HepG2 (cell line): ENCODE results near the gene TAMALIN. TPM values are rescaled to one million over a fixed set of nuclear protein-coding genes. Genes with fewer than 3 reads are reported as not detected.

Experiments
- ATAC-seq: fragments of 200-7000 bp; cut with Tn5 transposase; 3 replicates; pipeline ENCODE4 v1.9.1; 2020; ENCODE audit warnings: mild to moderate bottlenecking, moderate library complexity
- BruUV-seq: library from RNA; stranded (reverse); fragments of 400-500 nt; replicated peaks from 2 replicates; lab custom pipeline; 2021; lab: Mats Ljungman, UMichigan
- CTCF ChIA-PET: fragments of 300-600 bp; formaldehyde crosslinking; extraction: SDS; loops from one replicate; lab custom pipeline; 2021; ENCODE audit warnings: low total read pairs, inconsistent platforms, low intra/inter-chr PET ratio; lab: Yijun Ruan, JAX
- POLR2A ChIA-PET: fragments of 350-600 bp; sonication (Branson Sonifier 250); formaldehyde crosslinking; loops from one replicate; lab custom pipeline; 2020; ENCODE audit warnings: antibody characterized with exemption, inconsistent platforms; lab: Yijun Ruan, JAX
- DNase-seq: peaks from one replicate; pipeline ENCODE4 v3.0.0-alpha.2; 2015; ENCODE audit warnings: low spot score
- FAIRE-seq: peaks from 3 replicates; lab custom pipeline; 2011; peaks lifted over from hg19 to GRCh38; lab: Jason Lieb, UNC
- H2AFZ ChIP-seq: one replicate; pipeline ENCODE4 v1.6.1; 2011; ENCODE audit warnings: low read length, inconsistent platforms
- H3K27ac ChIP-seq: fragments of 300-600 bp; 3 replicates; pipeline ENCODE4 v1.8.0; 2011; ENCODE audit warnings: mixed run types, mild to moderate bottlenecking, mixed read lengths, low read length, inconsistent platforms; ENCODE audit not compliant: insufficient read depth; ENCODE audit errors: extremely low read length
- H3K27me3 ChIP-seq, 2 experiments: fragments of 200-600 bp in 1 of 2; 2 replicates in 1 of 2; 3 replicates in 1 of 2; pipeline versions ENCODE4 v1.6.0 to v1.8.0; 2011; ENCODE audit warnings: low read length in 2 of 2, mild to moderate bottlenecking in 2 of 2, moderate library complexity in 2 of 2, inconsistent platforms in 1 of 2; ENCODE audit not compliant: insufficient read depth in 2 of 2, control insufficient read depth in 1 of 2
- H3K36me3 ChIP-seq, 2 experiments: fragments of 200-600 bp in 1 of 2; replicated peaks in 1 of 2; 2 replicates in 1 of 2; 3 replicates in 1 of 2; pipeline versions ENCODE4 v1.5.1 to v1.8.0; 2011; ENCODE audit warnings: low read length in 2 of 2, inconsistent platforms in 1 of 2; ENCODE audit not compliant: insufficient read depth in 2 of 2, control insufficient read depth in 1 of 2
- H3K4me1 ChIP-seq: 2 replicates; pipeline ENCODE4 v1.5.1; 2012; ENCODE audit warnings: low read length, inconsistent platforms; ENCODE audit not compliant: insufficient read depth
- H3K4me2 ChIP-seq: 2 replicates; pipeline ENCODE4 v1.6.0; 2011; ENCODE audit warnings: low read depth, low read length, inconsistent platforms
- H3K4me3 ChIP-seq, 3 experiments: fragments of 200-600 bp in 1 of 3; sonication (generic), shearing (Covaris generic) in 1 of 3; replicated peaks in 1 of 3; 2 replicates each; pipeline ENCODE4 v1.5.1; 2011 to 2016; ENCODE audit warnings: low read length in 3 of 3, inconsistent platforms in 2 of 3, low read depth in 2 of 3, mild to moderate bottlenecking in 2 of 3, control low read depth in 1 of 3, mixed read lengths in 1 of 3; ENCODE audit not compliant: insufficient read depth in 1 of 3
- H3K79me2 ChIP-seq: one replicate; pipeline ENCODE4 v1.6.1; 2011; ENCODE audit warnings: low read length, inconsistent platforms; ENCODE audit not compliant: insufficient read depth
- H3K9ac ChIP-seq: 2 replicates; pipeline ENCODE4 v1.6.0; 2011; ENCODE audit warnings: mild to moderate bottlenecking, low read depth, low read length, inconsistent platforms; ENCODE audit not compliant: insufficient read depth
- H3K9me3 ChIP-seq: 2 replicates; pipeline ENCODE4 v1.5.1; 2012; ENCODE audit warnings: mild to moderate bottlenecking, low read length
- H4K20me1 ChIP-seq: 2 replicates; pipeline ENCODE4 v1.6.0; 2011; ENCODE audit warnings: inconsistent platforms, mild to moderate bottlenecking, low read length, moderate library complexity; ENCODE audit not compliant: insufficient read depth
- HES4 ChIP-seq: sonication (generic); formaldehyde crosslinking; IDR thresholded peaks from 2 replicates; pipeline ENCODE4 v1.9.0; 2021; ENCODE audit warnings: mild to moderate bottlenecking, missing genetic modification reagents, borderline replicate concordance
- KLF15 ChIP-seq: sonication (generic); formaldehyde crosslinking; IDR thresholded peaks from 2 replicates; pipeline ENCODE4 v1.8.1; 2023; ENCODE audit warnings: borderline replicate concordance, mild to moderate bottlenecking, inconsistent platforms, missing genetic modification reagents, mixed read lengths
- MEF2D ChIP-seq: sonication (generic); formaldehyde crosslinking; IDR thresholded peaks from 2 replicates; pipeline ENCODE4 v1.5.1; 2020; ENCODE audit warnings: mild to moderate bottlenecking, missing genetic modification reagents
- MYC ChIP-seq: sonication (generic); formaldehyde crosslinking; IDR thresholded peaks from 2 replicates; pipeline ENCODE4 v1.9.0; 2021; ENCODE audit warnings: missing genetic modification reagents, borderline replicate concordance
- YEATS2 ChIP-seq: sonication (generic); formaldehyde crosslinking; IDR thresholded peaks from 2 replicates; pipeline ENCODE4 v1.4.0; 2020; ENCODE audit warnings: missing genetic modification reagents, borderline replicate concordance
- ZNF614 ChIP-seq: IDR thresholded peaks from 2 replicates; pipeline ENCODE4 v1.6.1; 2018; ENCODE audit warnings: missing biosample characterization, missing genetic modification reagents, inconsistent platforms, borderline replicate concordance
- ZNF749 ChIP-seq: sonication (generic); formaldehyde crosslinking; IDR thresholded peaks from 2 replicates; pipeline ENCODE4 v1.8.0; 2022; ENCODE audit warnings: mild to moderate bottlenecking, missing genetic modification reagents, moderate library complexity, borderline replicate concordance
- ZSCAN29 ChIP-seq: sonication (generic); formaldehyde crosslinking; conservative IDR thresholded peaks from 2 replicates; pipeline ENCODE4 v1.4.0; 2020; ENCODE audit warnings: mild to moderate bottlenecking, missing genetic modification reagents
- ZSCAN9 ChIP-seq: IDR thresholded peaks from 2 replicates; pipeline ENCODE4 v1.6.1; 2016; ENCODE audit warnings: borderline replicate concordance
- WGBS: methylation state at CpG from one replicate; pipeline ENCODE4 v1.1.6; 2017; ENCODE audit warnings: low lambda C conversion rate; 5-methylcytosine and 5-hydroxymethylcytosine counted together
- in situ Hi-C: cut with HindIII; loops from 2 replicates; pipeline ENCODE4 v1.10.0; 2017; ENCODE audit warnings: low pct_unique_long_range_greater_than_20kb; ENCODE audit not compliant: extremely low pct_ligation_motif_present
- intact Hi-C: fragments of 100-400 bp; cut with micrococcal nuclease; formaldehyde crosslinking; loops from one replicate; pipeline ENCODE4 v1.10.0; 2022; ENCODE audit not compliant: unreplicated experiment
- polyA plus RNA-seq, 8 experiments: library from polyadenylated mRNA; depleted of rRNA in 3 of 8; stranded (reverse) in 7 of 8; unstranded in 1 of 8; fragments of >200 nt; fragmentation: Illumina TruSeq in 4 of 8; extraction: Trizol in 4 of 8; gene quantifications; 2 replicates each; pipeline versions ENCODE4 v1.2.1 to v1.2.3, GENCODE V29; 2011 to 2016; ENCODE audit warnings: low read depth in 4 of 8, missing spikeins in 1 of 8, mixed read lengths in 1 of 8; ENCODE audit not compliant: insufficient read depth in 1 of 8
- total RNA-seq, 5 experiments: library from RNA; depleted of rRNA; stranded (reverse); fragments of >200 nt; fragmentation: Illumina TruSeq; extraction: Trizol; gene quantifications; 2 replicates each; pipeline ENCODE4 v1.2.3, GENCODE V29; 2016; ENCODE audit warnings: low read depth in 1 of 5
- TF ChIP-seq, protein P1 (sequence below): sonication (generic); formaldehyde crosslinking; IDR thresholded peaks from 2 replicates; pipeline ENCODE4 v1.5.0; 2020; ENCODE audit warnings: mild to moderate bottlenecking, missing genetic modification reagents, borderline replicate concordance
- TF ChIP-seq, protein P2 (sequence below): IDR thresholded peaks from 2 replicates; pipeline ENCODE4 v1.6.1; 2016; ENCODE audit warnings: low read depth, control low read depth
- TF ChIP-seq, protein P3 (sequence below): sonication (generic); formaldehyde crosslinking; IDR thresholded peaks from 2 replicates; pipeline ENCODE4 v1.8.1; 2023; ENCODE audit warnings: mild to moderate bottlenecking, missing genetic modification reagents

TAMALIN gene
- total and polyA plus RNA-seq, 2 of the 13 experiments (the other 11 are each of a cell fraction or from before 2014, with no cell fraction given) = 2.9 to 10.9 TPM

DNA sequence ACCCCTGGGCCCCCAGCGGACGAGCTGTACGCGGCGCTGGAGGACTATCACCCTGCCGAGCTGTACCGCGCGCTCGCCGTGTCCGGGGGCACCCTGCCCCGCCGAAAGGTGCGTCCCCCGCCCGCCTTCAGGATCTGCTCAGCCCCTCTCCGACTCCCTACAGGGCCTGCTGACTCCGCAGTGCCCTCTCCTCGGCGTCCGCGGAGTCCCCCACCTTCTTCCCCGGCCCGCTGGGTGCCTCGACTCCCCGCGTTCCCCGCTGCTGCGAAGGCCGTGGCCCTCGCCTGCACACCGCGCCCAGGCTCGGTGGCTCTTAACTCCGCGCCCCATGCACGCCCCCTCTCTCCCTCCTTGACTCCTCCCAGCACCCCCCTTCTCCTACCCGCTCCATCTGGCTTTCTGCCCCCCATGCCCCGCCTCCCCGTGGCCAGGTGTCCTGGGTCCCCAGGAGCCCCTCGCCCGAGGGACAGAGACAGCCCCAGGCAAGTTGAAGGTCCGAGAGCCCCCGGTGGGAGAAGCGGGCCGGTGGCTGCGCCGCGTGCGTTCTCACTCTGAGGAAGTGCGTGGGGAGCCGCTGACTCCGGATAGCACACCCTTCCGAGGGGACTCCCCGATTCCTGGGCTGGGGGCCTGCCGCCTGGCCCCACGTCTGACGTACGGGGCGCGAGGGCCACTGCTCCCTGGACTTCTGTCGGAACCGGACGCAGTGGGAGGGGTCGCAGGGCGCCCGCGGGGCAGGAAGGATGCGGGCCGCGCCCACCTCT, 594 bp downstream of the TAMALIN start:
- 86% methylated on average over 30 of the region's 72 CpGs for WGBS
- H3K9me3 ChIP-seq = no peaks in the 10 kb centered on the region
- H3K9ac ChIP-seq = peak overlapping the region; percentile 25; the same call in 1 of the 2 replicates
- peaks cover 45% of the 10 kb centered on the region for H3K4me1 ChIP-seq
- peak overlapping the region; percentile 22 to 55 (median 50); a peak in 3 of 6 replicates for H3K4me3 ChIP-seq
- intact Hi-C loops = no loop called here
- no peak for DNase-seq
- no peaks in the 10 kb centered on the region for H3K36me3 ChIP-seq
- in situ Hi-C loops = no loop called here
- peak overlapping the region; percentile 36; the same call in 1 of the 2 replicates for H3K4me2 ChIP-seq
- BruUV-seq = no TSS peak
- H3K27ac ChIP-seq = no peak overlapping the region
- TF ChIP-seq, protein P1, sequence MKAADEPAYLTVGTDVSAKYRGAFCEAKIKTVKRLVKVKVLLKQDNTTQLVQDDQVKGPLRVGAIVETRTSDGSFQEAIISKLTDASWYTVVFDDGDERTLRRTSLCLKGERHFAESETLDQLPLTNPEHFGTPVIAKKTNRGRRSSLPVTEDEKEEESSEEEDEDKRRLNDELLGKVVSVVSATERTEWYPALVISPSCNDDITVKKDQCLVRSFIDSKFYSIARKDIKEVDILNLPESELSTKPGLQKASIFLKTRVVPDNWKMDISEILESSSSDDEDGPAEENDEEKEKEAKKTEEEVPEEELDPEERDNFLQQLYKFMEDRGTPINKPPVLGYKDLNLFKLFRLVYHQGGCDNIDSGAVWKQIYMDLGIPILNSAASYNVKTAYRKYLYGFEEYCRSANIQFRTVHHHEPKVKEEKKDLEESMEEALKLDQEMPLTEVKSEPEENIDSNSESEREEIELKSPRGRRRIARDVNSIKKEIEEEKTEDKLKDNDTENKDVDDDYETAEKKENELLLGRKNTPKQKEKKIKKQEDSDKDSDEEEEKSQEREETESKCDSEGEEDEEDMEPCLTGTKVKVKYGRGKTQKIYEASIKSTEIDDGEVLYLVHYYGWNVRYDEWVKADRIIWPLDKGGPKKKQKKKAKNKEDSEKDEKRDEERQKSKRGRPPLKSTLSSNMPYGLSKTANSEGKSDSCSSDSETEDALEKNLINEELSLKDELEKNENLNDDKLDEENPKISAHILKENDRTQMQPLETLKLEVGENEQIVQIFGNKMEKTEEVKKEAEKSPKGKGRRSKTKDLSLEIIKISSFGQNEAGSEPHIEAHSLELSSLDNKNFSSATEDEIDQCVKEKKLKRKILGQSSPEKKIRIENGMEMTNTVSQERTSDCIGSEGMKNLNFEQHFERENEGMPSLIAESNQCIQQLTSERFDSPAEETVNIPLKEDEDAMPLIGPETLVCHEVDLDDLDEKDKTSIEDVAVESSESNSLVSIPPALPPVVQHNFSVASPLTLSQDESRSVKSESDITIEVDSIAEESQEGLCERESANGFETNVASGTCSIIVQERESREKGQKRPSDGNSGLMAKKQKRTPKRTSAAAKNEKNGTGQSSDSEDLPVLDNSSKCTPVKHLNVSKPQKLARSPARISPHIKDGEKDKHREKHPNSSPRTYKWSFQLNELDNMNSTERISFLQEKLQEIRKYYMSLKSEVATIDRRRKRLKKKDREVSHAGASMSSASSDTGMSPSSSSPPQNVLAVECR = no peak
- no peak for TF ChIP-seq ZNF749 (CRISPR knock-in tag)
- TF ChIP-seq YEATS2 (CRISPR knock-in tag) = no peak
- no peak for TF ChIP-seq HES4
- TF ChIP-seq, protein P2, sequence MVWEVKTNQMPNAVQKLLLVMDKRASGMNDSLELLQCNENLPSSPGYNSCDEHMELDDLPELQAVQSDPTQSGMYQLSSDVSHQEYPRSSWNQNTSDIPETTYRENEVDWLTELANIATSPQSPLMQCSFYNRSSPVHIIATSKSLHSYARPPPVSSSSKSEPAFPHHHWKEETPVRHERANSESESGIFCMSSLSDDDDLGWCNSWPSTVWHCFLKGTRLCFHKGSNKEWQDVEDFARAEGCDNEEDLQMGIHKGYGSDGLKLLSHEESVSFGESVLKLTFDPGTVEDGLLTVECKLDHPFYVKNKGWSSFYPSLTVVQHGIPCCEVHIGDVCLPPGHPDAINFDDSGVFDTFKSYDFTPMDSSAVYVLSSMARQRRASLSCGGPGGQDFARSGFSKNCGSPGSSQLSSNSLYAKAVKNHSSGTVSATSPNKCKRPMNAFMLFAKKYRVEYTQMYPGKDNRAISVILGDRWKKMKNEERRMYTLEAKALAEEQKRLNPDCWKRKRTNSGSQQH = no peak
- no peak for TF ChIP-seq MEF2D (CRISPR knock-in tag)
- no peak for TF ChIP-seq ZNF614 (CRISPR knock-in tag)
- TF ChIP-seq ZSCAN29 (CRISPR knock-in tag) = no peak
- no peak for TF ChIP-seq ZSCAN9 (CRISPR knock-in tag)
- TF ChIP-seq, protein P3, sequence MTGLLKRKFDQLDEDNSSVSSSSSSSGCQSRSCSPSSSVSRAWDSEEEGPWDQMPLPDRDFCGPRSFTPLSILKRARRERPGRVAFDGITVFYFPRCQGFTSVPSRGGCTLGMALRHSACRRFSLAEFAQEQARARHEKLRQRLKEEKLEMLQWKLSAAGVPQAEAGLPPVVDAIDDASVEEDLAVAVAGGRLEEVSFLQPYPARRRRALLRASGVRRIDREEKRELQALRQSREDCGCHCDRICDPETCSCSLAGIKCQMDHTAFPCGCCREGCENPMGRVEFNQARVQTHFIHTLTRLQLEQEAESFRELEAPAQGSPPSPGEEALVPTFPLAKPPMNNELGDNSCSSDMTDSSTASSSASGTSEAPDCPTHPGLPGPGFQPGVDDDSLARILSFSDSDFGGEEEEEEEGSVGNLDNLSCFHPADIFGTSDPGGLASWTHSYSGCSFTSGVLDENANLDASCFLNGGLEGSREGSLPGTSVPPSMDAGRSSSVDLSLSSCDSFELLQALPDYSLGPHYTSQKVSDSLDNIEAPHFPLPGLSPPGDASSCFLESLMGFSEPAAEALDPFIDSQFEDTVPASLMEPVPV (CRISPR knock-in tag) = no peak
- no peak for TF ChIP-seq MYC (CRISPR knock-in tag)
- no peak for TF ChIP-seq KLF15 (CRISPR knock-in tag)
- ChIA-PET CTCF (interaction anchor here (1.1 kb wide), 1 partner anchor 14 kb away, joined by 3 read pairs; no protein-coding TSS in a partner anchor), POLR2A (interaction anchor here (0.9 kb wide), 1 partner anchor 16 kb away, joined by 3 read pairs; no protein-coding TSS in a partner anchor)
- no peak overlapping the region for H2AFZ ChIP-seq
- H4K20me1 ChIP-seq = no peaks in the 10 kb centered on the region
- no peak for FAIRE-seq
- no peaks in the 10 kb centered on the region for H3K79me2 ChIP-seq
- 0 out of 5 replicates have a peak, but pooled peaks cover 0 to 1% of the 10 kb centered on the region in 2 experiments for H3K27me3 ChIP-seq
- no peak for ATAC-seq
